Fibroblast of lung (primary cell): ENCODE results near the gene ROBO2. TPM values are rescaled to one million over a fixed set of nuclear protein-coding genes. Genes with fewer than 3 reads are reported as not detected.

Experiments used
- DNase-seq, 2 donors: peaks; one replicate each; pipeline versions ENCODE4 v3.0.0 to v3.0.0-alpha.2; 2010; ENCODE audit warnings: low read depth in 2 of 2
- H2AFZ ChIP-seq: 2 replicates; pipeline ENCODE4 v1.5.1; 2012; ENCODE audit warnings: low read length, control low read depth, inconsistent platforms
- H3K27ac ChIP-seq: 2 replicates; pipeline ENCODE4 v1.5.1; 2011; ENCODE audit warnings: low read length, control low read depth; ENCODE audit not compliant: insufficient read depth
- H3K27me3 ChIP-seq: 2 replicates; pipeline ENCODE4 v1.5.1; 2011; ENCODE audit warnings: mild to moderate bottlenecking, low read length; ENCODE audit not compliant: control insufficient read depth, insufficient read depth
- H3K36me3 ChIP-seq: 2 replicates; pipeline ENCODE4 v1.5.1; 2011; ENCODE audit warnings: low read length; ENCODE audit not compliant: control insufficient read depth, insufficient read depth
- H3K4me1 ChIP-seq: 2 replicates; pipeline ENCODE4 v1.5.1; 2011; ENCODE audit warnings: low read length; ENCODE audit not compliant: control insufficient read depth, insufficient read depth; ENCODE audit errors: extremely low read depth
- H3K4me2 ChIP-seq: 2 replicates; pipeline ENCODE4 v1.5.1; 2011; ENCODE audit warnings: low read length, control low read depth; ENCODE audit not compliant: insufficient read depth; ENCODE audit errors: extremely low read depth
- H3K4me3 ChIP-seq, 4 experiments: fragments of 200-600 bp in 1 of 4; sonication (generic) in 1 of 4; replicated peaks in 1 of 4; 2 replicates each; pipeline ENCODE4 v1.5.1; 2011 to 2016; ENCODE audit warnings: low read length in 4 of 4, low read depth in 3 of 4, mild to moderate bottlenecking in 3 of 4, control low read depth in 2 of 4, inconsistent platforms in 1 of 4, mixed read lengths in 1 of 4; ENCODE audit not compliant: insufficient read depth in 1 of 4; ENCODE audit errors: control extremely low read depth in 1 of 4
- H3K79me2 ChIP-seq: 2 replicates; pipeline ENCODE4 v1.5.1; 2012; ENCODE audit warnings: mild to moderate bottlenecking, low read length, inconsistent platforms; ENCODE audit not compliant: control insufficient read depth, insufficient read depth
- H3K9ac ChIP-seq: 2 replicates; pipeline ENCODE4 v1.5.1; 2011; ENCODE audit warnings: mild to moderate bottlenecking, low read length, control low read depth; ENCODE audit not compliant: insufficient read depth
- H3K9me3 ChIP-seq: 2 replicates; pipeline ENCODE4 v1.5.1; 2012; ENCODE audit warnings: low read depth, low read length; ENCODE audit not compliant: control insufficient read depth, insufficient read depth
- H4K20me1 ChIP-seq: 2 replicates; pipeline ENCODE4 v1.5.1; 2011; ENCODE audit warnings: low read length; ENCODE audit not compliant: control insufficient read depth, insufficient read depth; ENCODE audit errors: extremely low read depth
- EZH2 ChIP-seq: IDR thresholded peaks from 2 replicates; pipeline ENCODE4 v1.5.1; 2012; ENCODE audit warnings: low read length, control low read depth, mild to moderate bottlenecking; ENCODE audit errors: missing control alignments
- polyA plus RNA-seq, 2 donors: library from polyadenylated mRNA; depleted of rRNA in 1 of 2; stranded (reverse) in 1 of 2; unstranded in 1 of 2; fragments of >200 nt; gene quantifications; 2 replicates each; pipeline ENCODE4 v1.2.1, GENCODE V29; 2011 to 2012; ENCODE audit warnings: missing spikeins in 1 of 2
- total RNA-seq: library from RNA; depleted of rRNA; stranded (reverse); fragments of >200 nt; gene quantifications from 2 replicates; pipeline ENCODE4 v1.2.1, GENCODE V29; 2014
- TF ChIP-seq, protein P1 (sequence below), 2 donors: IDR thresholded peaks in 1 of 2; conservative IDR thresholded peaks in 1 of 2; 1 replicate in 1 of 2; 2 replicates in 1 of 2; pipeline ENCODE4 v1.5.1; 2011 to 2012; ENCODE audit warnings: low read length in 2 of 2, control low read depth in 1 of 2, inconsistent platforms in 1 of 2, low read depth in 1 of 2, mild to moderate bottlenecking in 1 of 2

The ROBO2 gene
- total and polyA plus RNA-seq, 2 donors (not counting 1 experiment from before 2014, with no cell fraction given): 0.83 to 1.5 TPM

DNA sequence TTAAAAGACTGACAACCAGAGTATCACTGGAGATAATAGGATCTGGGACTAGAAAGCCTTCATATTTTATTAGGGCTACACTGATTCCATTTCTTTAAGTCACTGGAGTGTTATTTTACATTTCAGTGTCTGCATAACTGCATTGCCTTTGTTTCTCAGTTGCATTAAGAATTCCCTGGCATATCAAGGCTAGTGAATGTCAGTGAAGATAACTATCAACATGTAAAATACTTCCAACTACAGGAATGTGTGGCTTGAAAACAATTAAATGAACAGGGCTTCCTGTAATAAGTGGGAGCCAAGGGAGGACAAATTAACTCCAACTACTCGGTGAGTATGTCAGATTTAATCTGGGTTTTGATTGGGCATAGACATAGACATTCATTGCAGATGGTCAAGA, 628.5 kb downstream of the ROBO2 start:
- TF ChIP-seq, protein P1, sequence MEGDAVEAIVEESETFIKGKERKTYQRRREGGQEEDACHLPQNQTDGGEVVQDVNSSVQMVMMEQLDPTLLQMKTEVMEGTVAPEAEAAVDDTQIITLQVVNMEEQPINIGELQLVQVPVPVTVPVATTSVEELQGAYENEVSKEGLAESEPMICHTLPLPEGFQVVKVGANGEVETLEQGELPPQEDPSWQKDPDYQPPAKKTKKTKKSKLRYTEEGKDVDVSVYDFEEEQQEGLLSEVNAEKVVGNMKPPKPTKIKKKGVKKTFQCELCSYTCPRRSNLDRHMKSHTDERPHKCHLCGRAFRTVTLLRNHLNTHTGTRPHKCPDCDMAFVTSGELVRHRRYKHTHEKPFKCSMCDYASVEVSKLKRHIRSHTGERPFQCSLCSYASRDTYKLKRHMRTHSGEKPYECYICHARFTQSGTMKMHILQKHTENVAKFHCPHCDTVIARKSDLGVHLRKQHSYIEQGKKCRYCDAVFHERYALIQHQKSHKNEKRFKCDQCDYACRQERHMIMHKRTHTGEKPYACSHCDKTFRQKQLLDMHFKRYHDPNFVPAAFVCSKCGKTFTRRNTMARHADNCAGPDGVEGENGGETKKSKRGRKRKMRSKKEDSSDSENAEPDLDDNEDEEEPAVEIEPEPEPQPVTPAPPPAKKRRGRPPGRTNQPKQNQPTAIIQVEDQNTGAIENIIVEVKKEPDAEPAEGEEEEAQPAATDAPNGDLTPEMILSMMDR (conservative IDR thresholded peaks at IDR 0.05 in 1 of 2, IDR thresholded peaks at IDR 0.05 in 1 of 2; ENCODE audit: low read depth in 1 of 2, low read length in 2 of 2): no peak
- TF ChIP-seq EZH2: no peak
- no peak overlapping the region for H3K4me3 ChIP-seq

DNA sequence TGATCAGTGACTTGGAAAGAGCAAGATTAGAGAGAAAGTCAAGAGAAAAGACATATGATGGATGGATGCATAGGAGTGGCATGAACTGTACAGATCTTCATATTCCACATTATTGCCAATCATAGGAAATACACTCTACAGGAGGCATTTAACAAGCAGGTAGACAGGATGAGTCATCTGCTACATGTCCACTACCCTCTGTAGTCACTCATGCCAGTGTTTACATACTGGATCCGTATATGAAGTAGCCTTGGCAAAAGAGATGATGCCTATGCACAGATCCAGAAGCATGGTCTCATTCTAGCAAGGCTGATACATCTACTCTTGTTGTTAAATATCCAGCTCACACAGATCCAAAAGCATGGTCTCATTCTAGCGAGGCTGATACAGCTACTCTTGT, 632.1 kb downstream of the ROBO2 start:
- Histone ChIP-seq H3K4me3 (no peak overlapping the region), H3K9me3 (no peaks in the 10 kb centered on the region), H4K20me1 (no peaks in the 10 kb centered on the region), H3K36me3 (no peaks in the 10 kb centered on the region), H3K27ac (no peak overlapping the region), H3K27me3 (no peaks in the 10 kb centered on the region), H2AFZ (no peak overlapping the region), H3K9ac (no peak overlapping the region), H3K79me2 (no peaks in the 10 kb centered on the region), H3K4me1 (no peaks in the 10 kb centered on the region), H3K4me2 (no peak overlapping the region)
- no peak for DNase-seq
- no peak for TF ChIP-seq EZH2
- TF ChIP-seq, protein P1 (conservative IDR thresholded peaks at IDR 0.05 in 1 of 2, IDR thresholded peaks at IDR 0.05 in 1 of 2; ENCODE audit: low read depth in 1 of 2, low read length in 2 of 2): no peak

More for the DNA sequence above, 628.5 kb downstream of the ROBO2 start:
- no peak overlapping the region for H3K4me2 ChIP-seq
- no peaks in the 10 kb centered on the region for H3K36me3 ChIP-seq
- H4K20me1 ChIP-seq: no peaks in the 10 kb centered on the region
- no peak overlapping the region for H3K9ac ChIP-seq
- no peak for DNase-seq
- H3K79me2 ChIP-seq: no peaks in the 10 kb centered on the region
- H3K27me3 ChIP-seq: no peaks in the 10 kb centered on the region
- no peak overlapping the region for H3K27ac ChIP-seq
- no peak overlapping the region for H2AFZ ChIP-seq
- H3K9me3 ChIP-seq: no peaks in the 10 kb centered on the region
- H3K4me1 ChIP-seq: no peaks in the 10 kb centered on the region

DNA sequence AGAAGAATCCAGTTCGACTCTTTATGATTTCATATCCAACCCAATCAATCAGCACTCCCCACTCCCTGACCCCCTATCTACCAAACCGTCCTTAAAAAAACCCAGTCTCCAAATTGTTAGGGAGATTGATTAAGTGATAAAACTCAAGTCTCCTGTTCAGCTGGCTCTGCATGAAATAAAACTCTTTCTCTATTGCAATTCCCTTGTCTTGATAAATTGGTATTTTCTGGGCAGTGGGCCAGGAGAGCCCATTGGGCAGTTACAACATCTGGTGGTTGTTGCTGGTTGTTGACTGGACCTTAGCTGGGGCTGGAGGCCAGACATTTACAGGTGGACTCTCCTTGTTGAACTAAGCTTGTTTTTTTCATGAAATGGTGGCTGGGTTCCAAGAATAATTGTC, 642.3 kb downstream of the ROBO2 start:
- peak in 1 of 2 donors; percentile 11 for DNase-seq
- Histone ChIP-seq H3K27ac (no peak overlapping the region), H2AFZ (no peak overlapping the region), H3K9ac (no peak overlapping the region), H4K20me1 (no peaks in the 10 kb centered on the region), H3K4me3 (no peak overlapping the region), H3K4me1 (no peaks in the 10 kb centered on the region), H3K36me3 (no peaks in the 10 kb centered on the region), H3K9me3 (no peaks in the 10 kb centered on the region), H3K4me2 (no peak overlapping the region), H3K79me2 (no peaks in the 10 kb centered on the region), H3K27me3 (no peaks in the 10 kb centered on the region)
- TF ChIP-seq, protein P1 (conservative IDR thresholded peaks at IDR 0.05 in 1 of 2, IDR thresholded peaks at IDR 0.05 in 1 of 2; ENCODE audit: low read depth in 1 of 2, low read length in 2 of 2): no peak
- no peak for TF ChIP-seq EZH2
